Activated naive CD4-positive, alpha-beta T cell treated with anti-CD3 and anti-CD28 coated beads for 36 hours (primary cell): Measurements from ENCODE around the gene PCDH9. TPM values are rescaled to one million over a fixed set of nuclear protein-coding genes. Genes with fewer than 3 reads are reported as not detected.

ENCODE experiments used
- CTCF ChIA-PET: fragments of 350-600 bp; sonication (Branson Sonifier 250); formaldehyde crosslinking; loops from one replicate; lab custom pipeline; 2021; ENCODE audit warnings: antibody characterized with exemption; lab: Charles Lee
- DNase-seq: peaks from one replicate; pipeline ENCODE4 v3.0.0-alpha.2; 2020
- H3K27ac Mint-ChIP-seq: one replicate; pipeline ENCODE4 v1.8.0; 2021; ENCODE audit warnings: mild to moderate bottlenecking, mixed read lengths
- H3K27me3 Mint-ChIP-seq: one replicate; pipeline ENCODE4 v1.8.0; 2021; ENCODE audit warnings: low read depth, mixed read lengths
- H3K36me3 Mint-ChIP-seq: one replicate; pipeline ENCODE4 v1.8.0; 2021; ENCODE audit warnings: low read depth, mixed read lengths
- H3K4me1 Mint-ChIP-seq: one replicate; pipeline ENCODE4 v1.8.0; 2021; ENCODE audit warnings: low read depth, mixed read lengths
- H3K4me3 Mint-ChIP-seq: one replicate; pipeline ENCODE4 v1.8.0; 2021; ENCODE audit warnings: mild to moderate bottlenecking, moderate library complexity, mixed read lengths
- H3K9me3 Mint-ChIP-seq: one replicate; pipeline ENCODE4 v1.8.0; 2021; ENCODE audit warnings: mixed read lengths
- intact Hi-C: fragments of 100-400 bp; cut with micrococcal nuclease; formaldehyde crosslinking; loops from one replicate; pipeline ENCODE4 v1.15.1; 2023
- total RNA-seq, 2 experiments: library from RNA; stranded (reverse); gene quantifications; one replicate each; pipeline ENCODE4 v1.2.3, GENCODE V29; 2021

PCDH9 gene
- total RNA-seq, 2 experiments from 2014 or later: 0.10 to 0.15 TPM

DNA sequence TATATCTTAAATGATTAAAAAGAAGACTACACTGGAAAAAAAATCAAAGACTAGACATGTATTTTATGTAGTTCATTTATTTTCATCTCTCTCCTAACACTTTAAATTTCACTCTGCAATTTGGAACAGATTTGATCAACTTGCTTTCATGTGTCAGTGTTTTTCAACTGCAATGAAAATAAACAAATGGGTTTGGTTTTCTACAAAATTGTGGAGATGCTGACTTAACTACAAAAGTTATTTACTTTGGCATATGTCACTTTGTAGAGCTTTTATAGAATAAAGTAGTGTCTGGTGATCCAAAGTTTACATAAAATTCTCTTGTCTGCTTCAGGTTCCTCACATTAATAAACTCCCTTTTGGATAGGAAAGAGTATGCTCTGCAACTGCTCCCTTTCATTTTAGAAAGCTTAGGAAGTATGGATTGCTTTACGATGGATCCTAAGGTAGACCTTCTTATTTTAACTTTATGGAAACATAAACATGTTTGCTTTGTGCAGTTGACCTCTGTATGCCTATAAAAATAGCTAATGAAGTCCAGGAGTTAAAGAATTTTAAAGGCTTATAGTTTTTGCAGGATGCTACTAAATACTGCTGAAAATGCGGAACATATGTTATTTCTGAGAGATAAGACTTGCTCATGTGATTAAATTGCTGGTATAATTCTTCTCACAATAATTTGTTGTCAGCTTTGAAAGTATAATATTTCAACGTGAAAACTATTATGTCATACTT lies 815.9 kb downstream of the PCDH9 start:
- Mint-ChIP-seq H3K27ac (no peak overlapping the region), H3K9me3 (peaks cover 2% of the 10 kb centered on the region), H3K36me3 (no peaks in the 10 kb centered on the region), H3K27me3 (no peaks in the 10 kb centered on the region), H3K4me1 (no peaks in the 10 kb centered on the region), H3K4me3 (no peak overlapping the region)
- intact Hi-C loops: no loop called here
- CTCF ChIA-PET: no interaction called here
- DNase-seq: no peak

DNA sequence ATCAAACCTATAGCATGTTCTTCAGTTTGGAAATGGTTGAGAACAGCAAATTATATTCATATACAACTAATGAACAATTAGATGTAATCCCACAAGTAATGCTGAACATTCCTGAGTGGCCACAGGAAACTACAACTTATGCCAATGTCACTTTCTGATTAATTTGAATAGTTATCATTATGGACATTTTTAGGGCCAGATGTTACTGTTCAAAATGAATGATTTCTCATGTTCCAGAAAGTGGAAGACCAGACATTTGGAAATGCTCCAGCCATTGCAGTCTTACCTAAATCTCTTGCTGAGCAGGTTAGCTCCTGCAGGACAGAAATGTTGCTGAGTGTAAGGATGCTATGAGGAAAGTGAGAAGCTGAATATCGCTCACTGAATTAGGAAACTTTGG lies 819.8 kb downstream of the PCDH9 start:
- no peak for DNase-seq
- no peaks in the 10 kb centered on the region for H3K27me3 Mint-ChIP-seq
- intact Hi-C loops: no loop called here
- no peaks in the 10 kb centered on the region for H3K36me3 Mint-ChIP-seq
- H3K4me3 Mint-ChIP-seq: no peak overlapping the region
- CTCF ChIA-PET: no interaction called here
- H3K4me1 Mint-ChIP-seq: no peaks in the 10 kb centered on the region
- H3K27ac Mint-ChIP-seq: no peak overlapping the region
- H3K9me3 Mint-ChIP-seq: no peaks in the 10 kb centered on the region

DNA sequence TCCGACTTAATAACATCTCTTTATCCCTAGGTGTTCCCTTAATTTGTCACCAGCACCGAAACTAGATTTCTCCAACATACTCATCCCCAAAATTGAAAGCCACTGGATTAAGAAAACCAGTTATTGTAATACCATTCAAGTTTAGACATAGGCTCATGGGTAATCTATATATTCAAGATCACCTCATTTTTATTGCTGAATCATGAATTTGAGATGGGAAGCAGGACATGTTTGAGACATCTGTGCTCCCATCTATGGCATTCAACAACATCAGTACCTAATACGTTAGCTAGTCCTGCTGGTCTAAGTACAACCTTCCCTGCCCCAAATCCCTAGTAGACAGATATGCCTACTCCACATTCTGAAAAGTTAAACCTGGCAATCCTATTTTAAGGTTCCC lies 820.6 kb downstream of the PCDH9 start:
- H3K36me3 Mint-ChIP-seq: no peaks in the 10 kb centered on the region
- no peak overlapping the region for H3K27ac Mint-ChIP-seq
- H3K9me3 Mint-ChIP-seq: no peaks in the 10 kb centered on the region
- H3K4me1 Mint-ChIP-seq: no peaks in the 10 kb centered on the region
- CTCF ChIA-PET: no interaction called here
- no peak for DNase-seq
- no peak overlapping the region for H3K4me3 Mint-ChIP-seq
- H3K27me3 Mint-ChIP-seq: no peaks in the 10 kb centered on the region
- intact Hi-C loops: no loop called here

DNA sequence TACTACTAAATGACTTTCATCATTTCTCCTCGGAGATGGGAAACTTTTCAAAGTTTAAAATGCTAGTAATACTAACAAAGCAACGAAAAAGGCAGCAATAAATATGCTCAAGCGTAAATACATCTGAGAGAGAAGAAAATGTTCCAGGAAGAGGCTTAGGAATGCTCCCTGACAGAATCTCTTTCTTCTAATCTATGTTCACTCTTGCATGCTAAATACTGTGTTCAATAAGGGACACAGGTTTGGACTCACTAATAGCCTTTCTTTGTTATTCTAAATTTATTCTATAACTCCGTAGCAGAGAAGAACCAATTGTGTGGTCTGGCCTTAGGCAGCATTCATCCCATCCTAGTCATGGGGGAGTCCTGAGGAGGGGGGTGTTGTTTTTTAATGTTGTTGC lies 823.0 kb downstream of the PCDH9 start:
- Mint-ChIP-seq H3K27ac (no peak overlapping the region), H3K9me3 (no peaks in the 10 kb centered on the region), H3K27me3 (no peaks in the 10 kb centered on the region), H3K4me3 (no peak overlapping the region), H3K4me1 (no peaks in the 10 kb centered on the region), H3K36me3 (no peaks in the 10 kb centered on the region)
- CTCF ChIA-PET: no interaction called here
- intact Hi-C loops: no loop called here
- DNase-seq: no peak

DNA sequence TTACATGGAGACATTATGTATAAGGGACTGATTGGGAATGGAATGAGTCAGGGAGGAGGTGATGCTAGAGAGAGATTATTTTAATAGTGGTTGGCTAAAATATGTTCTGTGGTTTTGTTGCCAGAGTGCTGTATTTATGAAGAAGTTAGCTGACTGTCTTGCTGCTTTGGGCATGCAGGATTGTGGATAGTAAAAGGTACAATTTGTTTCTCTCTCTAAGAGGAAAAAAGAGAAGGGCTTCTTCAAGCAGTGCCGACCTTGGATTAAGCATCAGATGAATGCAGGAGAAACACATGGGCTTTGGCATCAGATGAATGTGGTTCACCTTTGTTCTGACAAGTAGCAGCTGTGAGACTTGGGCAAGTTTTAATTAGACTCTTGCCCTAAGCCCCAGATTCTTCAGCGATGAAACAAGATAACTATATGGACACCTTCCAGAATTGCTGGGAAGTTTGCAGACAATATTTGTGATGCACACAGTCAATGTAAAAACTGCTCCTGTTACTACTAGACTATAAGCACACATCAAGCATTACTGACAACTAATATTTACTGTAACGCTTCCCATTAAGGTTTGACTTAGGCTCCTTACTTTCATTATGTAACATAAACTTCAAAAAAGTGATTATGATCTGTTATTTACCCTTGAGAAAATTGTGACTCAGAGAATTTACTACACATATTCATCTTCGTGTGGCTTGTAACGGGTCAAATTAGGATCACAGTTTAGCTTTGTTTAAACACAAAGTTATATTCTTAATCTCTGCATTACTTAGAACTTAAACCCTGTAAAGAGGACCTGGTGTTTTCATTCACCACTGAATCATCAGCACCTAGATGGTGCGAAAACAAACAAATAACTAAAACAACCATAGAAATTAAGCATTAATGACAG lies 824.0 kb downstream of the PCDH9 start:
- H3K27me3 Mint-ChIP-seq: no peaks in the 10 kb centered on the region
- H3K36me3 Mint-ChIP-seq: no peaks in the 10 kb centered on the region
- H3K27ac Mint-ChIP-seq: no peak overlapping the region
- no peak for DNase-seq
- intact Hi-C loops: no loop called here
- H3K4me1 Mint-ChIP-seq: no peaks in the 10 kb centered on the region
- no peak overlapping the region for H3K4me3 Mint-ChIP-seq
- CTCF ChIA-PET: interaction anchor here (0.6 kb wide), 1 partner anchor 10 kb away, joined by 4 read pairs; no protein-coding TSS in a partner anchor
- H3K9me3 Mint-ChIP-seq: no peaks in the 10 kb centered on the region

DNA sequence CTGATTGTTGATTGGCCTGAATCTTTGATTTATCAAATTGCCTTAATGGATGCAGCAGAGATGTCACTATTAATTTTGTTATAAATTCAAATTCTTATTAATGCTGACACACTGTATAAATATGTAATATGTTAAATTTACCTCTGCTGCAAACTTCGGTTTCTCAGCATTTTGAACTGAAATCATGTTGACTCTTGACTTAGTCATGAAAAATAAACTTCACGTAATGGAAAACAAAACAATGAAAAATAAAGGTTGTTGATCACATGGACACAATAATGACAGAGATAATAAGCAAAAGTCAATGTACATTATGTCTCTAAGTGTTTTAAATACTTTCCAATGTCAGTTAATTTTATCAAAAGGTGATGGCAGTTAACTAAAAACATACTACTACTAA lies 827.6 kb downstream of the PCDH9 start:
- CTCF ChIA-PET: no interaction called here
- no peak overlapping the region for H3K27ac Mint-ChIP-seq
- no peaks in the 10 kb centered on the region for H3K4me1 Mint-ChIP-seq
- no peaks in the 10 kb centered on the region for H3K9me3 Mint-ChIP-seq
- no peaks in the 10 kb centered on the region for H3K36me3 Mint-ChIP-seq
- no peaks in the 10 kb centered on the region for H3K27me3 Mint-ChIP-seq
- intact Hi-C loops: no loop called here
- no peak overlapping the region for H3K4me3 Mint-ChIP-seq
- no peak for DNase-seq

DNA sequence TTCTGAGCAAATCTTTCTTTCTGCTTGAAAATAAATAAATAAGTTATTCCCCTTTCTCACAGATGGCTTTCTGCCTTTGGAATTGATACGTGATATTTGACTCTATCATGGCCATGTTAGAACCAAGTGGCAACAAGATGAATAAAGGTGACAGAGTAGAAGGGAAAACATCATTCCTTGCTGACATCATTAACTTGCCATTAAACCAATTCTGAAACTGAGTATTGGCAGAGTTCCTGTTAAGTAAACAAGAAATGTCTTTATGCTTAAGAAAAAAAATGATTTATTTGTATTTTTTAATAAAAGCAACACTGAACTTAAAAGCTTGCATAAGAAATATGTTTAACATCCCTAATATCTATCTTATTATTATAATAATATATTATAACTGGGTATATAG lies 828.1 kb downstream of the PCDH9 start:
- Mint-ChIP-seq H3K4me3 (no peak overlapping the region), H3K27ac (no peak overlapping the region), H3K4me1 (no peaks in the 10 kb centered on the region), H3K36me3 (no peaks in the 10 kb centered on the region), H3K9me3 (no peaks in the 10 kb centered on the region), H3K27me3 (no peaks in the 10 kb centered on the region)
- no peak for DNase-seq
- intact Hi-C loops: no loop called here
- CTCF ChIA-PET: no interaction called here

DNA sequence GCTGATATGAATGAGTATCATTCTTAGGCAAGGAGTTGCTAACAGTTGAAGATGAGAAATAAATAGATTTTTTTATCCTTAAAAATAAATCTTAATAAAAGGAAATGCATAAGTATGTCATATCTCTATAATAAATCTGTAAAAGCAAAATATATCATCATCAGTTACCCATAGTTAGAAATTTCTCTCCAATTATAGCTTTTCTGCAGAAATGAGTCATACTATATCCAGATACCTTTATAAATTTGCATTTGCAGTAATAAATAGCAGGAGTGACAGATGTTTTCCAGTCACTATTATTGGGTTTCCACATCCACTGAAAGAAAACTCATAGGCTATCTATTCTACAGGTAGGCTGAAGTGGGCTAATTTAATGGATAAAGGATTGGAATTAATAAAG lies 829.8 kb downstream of the PCDH9 start:
- no peak for DNase-seq
- Mint-ChIP-seq H3K36me3 (no peaks in the 10 kb centered on the region), H3K27ac (no peak overlapping the region), H3K27me3 (no peaks in the 10 kb centered on the region), H3K4me1 (no peaks in the 10 kb centered on the region), H3K4me3 (no peak overlapping the region), H3K9me3 (no peaks in the 10 kb centered on the region)
- CTCF ChIA-PET: no interaction called here
- intact Hi-C loops: no loop called here

DNA sequence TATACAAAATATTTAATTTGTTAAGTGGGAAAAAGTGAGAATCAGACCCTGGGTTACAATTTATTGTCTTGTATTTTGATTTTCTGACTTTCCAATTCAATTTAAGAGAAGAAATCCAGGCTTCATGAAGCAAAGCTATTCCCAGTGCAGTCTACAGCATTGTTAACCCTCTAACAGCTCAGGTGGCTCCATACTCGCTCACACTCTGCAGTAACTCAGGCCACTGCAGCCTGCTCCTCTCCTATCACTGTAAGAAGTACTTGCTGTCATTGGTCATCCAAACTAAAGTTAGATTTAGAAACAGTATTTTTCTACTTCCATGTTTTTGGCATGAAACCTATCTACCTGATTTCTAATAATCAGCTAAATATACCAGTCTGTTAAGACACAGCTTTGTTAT lies 830.3 kb downstream of the PCDH9 start:
- H3K9me3 Mint-ChIP-seq: no peaks in the 10 kb centered on the region
- no peak for DNase-seq
- no peaks in the 10 kb centered on the region for H3K27me3 Mint-ChIP-seq
- intact Hi-C loops: no loop called here
- no peak overlapping the region for H3K27ac Mint-ChIP-seq
- CTCF ChIA-PET: no interaction called here
- no peaks in the 10 kb centered on the region for H3K4me1 Mint-ChIP-seq
- no peaks in the 10 kb centered on the region for H3K36me3 Mint-ChIP-seq
- no peak overlapping the region for H3K4me3 Mint-ChIP-seq

DNA sequence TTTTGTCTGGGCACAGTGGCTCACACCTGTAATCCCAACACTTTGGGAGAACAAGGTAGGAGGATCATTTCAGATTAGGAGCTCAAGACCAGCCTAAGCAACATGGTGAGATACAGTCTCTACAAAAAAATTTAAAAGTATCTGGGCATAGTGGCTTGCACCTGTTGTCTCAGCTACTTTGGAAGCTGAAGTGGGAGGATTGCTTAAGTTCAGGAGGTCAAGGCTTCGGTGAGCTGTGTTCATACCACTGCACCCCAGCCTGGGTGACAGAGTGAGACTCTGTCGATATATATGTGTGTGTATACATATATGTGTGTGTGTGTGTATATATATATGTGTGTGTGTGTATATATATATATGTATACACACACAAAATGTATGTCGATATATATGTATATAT lies 833.0 kb downstream of the PCDH9 start:
- no peaks in the 10 kb centered on the region for H3K36me3 Mint-ChIP-seq
- intact Hi-C loops: no loop called here
- no peak for DNase-seq
- H3K27me3 Mint-ChIP-seq: no peaks in the 10 kb centered on the region
- CTCF ChIA-PET: no interaction called here
- no peaks in the 10 kb centered on the region for H3K4me1 Mint-ChIP-seq
- H3K4me3 Mint-ChIP-seq: no peak overlapping the region
- no peaks in the 10 kb centered on the region for H3K9me3 Mint-ChIP-seq
- H3K27ac Mint-ChIP-seq: no peak overlapping the region

DNA sequence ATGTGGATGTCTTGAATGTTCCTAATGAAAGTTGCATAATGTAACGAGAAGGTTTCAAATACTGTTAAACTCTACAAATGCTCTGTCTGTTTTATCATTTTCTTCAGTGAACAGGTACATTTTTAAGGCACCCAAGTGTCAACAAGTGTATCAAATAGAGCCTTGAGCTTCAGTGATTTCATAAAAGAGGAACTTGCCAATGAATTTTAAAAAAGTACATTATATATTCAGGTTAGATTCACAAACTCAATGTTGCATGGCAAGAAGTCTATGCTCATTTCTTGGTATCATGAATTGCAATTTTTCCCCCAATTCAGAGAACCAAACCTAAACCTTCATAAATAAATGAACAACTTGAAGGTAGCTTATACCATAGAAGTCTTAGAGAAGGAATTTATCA lies 838.8 kb downstream of the PCDH9 start:
- Mint-ChIP-seq H3K36me3 (no peaks in the 10 kb centered on the region), H3K4me1 (no peaks in the 10 kb centered on the region), H3K9me3 (no peaks in the 10 kb centered on the region), H3K27me3 (no peaks in the 10 kb centered on the region), H3K4me3 (no peak overlapping the region), H3K27ac (no peak overlapping the region)
- CTCF ChIA-PET: interaction anchor here (0.7 kb wide), 1 partner anchor 421 kb away, joined by 4 read pairs; no protein-coding TSS in a partner anchor
- DNase-seq: no peak
- intact Hi-C loops: no loop called here

DNA sequence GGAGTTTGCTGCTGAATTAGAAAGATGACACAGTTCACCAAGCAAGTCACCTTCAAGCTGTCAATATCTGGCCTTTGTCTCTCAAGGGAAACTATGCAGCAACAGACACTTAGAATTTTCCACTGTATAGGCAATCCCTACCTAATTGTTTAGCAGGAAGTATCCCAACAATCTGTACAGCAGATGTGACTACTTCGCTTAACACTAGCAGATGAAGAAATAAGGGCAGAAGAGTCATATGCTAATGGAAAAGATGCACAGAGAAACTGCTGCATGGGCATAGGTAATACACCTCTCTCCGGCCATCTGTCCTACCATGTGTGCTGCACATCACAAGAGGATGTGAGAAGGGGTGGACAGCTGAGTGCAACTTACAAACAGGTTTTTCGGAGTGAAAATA lies 851.2 kb downstream of the PCDH9 start:
- no peak overlapping the region for H3K27ac Mint-ChIP-seq
- H3K4me3 Mint-ChIP-seq: no peak overlapping the region

DNA sequence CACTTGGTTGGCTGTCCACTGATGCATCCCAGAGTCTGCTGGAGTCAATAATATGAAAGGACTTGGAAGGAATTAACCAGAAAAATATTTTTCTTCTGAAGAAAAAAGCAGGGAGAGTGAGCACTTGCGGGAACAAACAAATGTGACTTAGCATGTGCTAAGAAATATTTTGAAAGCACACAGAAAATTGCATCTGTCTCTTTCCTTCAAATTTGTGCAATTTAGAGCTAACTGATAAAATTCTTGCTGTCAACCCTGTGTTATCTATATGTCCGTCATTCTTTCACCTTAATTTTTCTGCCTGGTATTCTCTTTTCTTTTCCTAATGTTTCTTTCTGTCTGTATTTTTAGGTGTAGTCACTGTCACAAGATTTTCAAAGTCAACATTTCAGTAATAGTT lies 852.6 kb downstream of the PCDH9 start:
- Mint-ChIP-seq H3K4me1 (no peaks in the 10 kb centered on the region), H3K4me3 (no peak overlapping the region), H3K36me3 (no peaks in the 10 kb centered on the region), H3K9me3 (peaks cover 1% of the 10 kb centered on the region), H3K27ac (no peak overlapping the region), H3K27me3 (no peaks in the 10 kb centered on the region)
- CTCF ChIA-PET: no interaction called here
- intact Hi-C loops: no loop called here
- DNase-seq: no peak

More for the DNA sequence above, 851.2 kb downstream of the PCDH9 start:
- CTCF ChIA-PET: no interaction called here
- intact Hi-C loops: no loop called here
- no peaks in the 10 kb centered on the region for H3K4me1 Mint-ChIP-seq
- H3K36me3 Mint-ChIP-seq: no peaks in the 10 kb centered on the region
- no peaks in the 10 kb centered on the region for H3K27me3 Mint-ChIP-seq
- H3K9me3 Mint-ChIP-seq: peaks cover 1% of the 10 kb centered on the region
- no peak for DNase-seq
